ENCODE measurements around the gene TMEM81. TPM values are rescaled to one million over a fixed set of nuclear protein-coding genes. Genes with fewer than 3 reads are reported as not detected.

Gene TMEM81
- total and polyA plus RNA-seq, 2 of the 8 experiments (the other 6 are each of a cell fraction or from before 2014, with no cell fraction given), result 2.1 to 5.9 TPM

DNA sequence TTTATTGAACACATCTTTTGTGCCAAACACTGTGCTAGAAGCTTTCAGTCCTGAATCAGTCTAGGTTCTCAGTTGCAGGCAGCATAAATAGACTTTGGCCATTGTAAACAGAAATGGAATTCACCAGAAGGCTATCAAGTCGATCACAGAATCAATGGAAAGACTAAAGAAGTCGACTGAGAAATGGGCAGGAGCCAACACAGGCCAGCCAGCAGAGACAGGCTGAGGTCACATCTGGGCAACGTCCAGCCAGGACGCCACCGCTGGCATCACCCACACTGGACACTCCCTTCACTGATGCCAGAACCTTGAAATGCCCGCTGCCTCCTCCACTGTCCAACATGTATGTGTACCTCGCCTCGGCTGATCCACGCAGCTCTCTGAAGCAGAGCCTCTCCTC lies 46.7 kb downstream of the TMEM81 start (continued):
- TF ChIP-seq BACH1 (IDR thresholded peaks at IDR 0.05; ENCODE audit: low read length), result no peak
- TF ChIP-seq NANOG (IDR thresholded peaks at IDR 0.05; ENCODE audit: insufficient read depth, low read depth, low read length, poor library complexity, severe bottlenecking), result no peak

Other genes with a start within 250 kb of the TMEM81 start
- 10.4 and 15.2 TPM in 2 replicates for gene NFASC, start 213.6 kb downstream of the TMEM81 start, total RNA-seq (2021; fragmentation: NEBNext Ultra II Directional; extraction: Animal tissue kit (Norgen Biotek cat#: 25700))
- gene NFASC, start 213.6 kb downstream of the TMEM81 start, polyA plus RNA-seq (2011; rRNA removed), result 5.0 and 6.9 TPM in 2 replicates
- gene CNTN2, start 41.2 kb downstream of the TMEM81 start, total RNA-seq (2021; fragmentation: NEBNext Ultra II Directional; extraction: Animal tissue kit (Norgen Biotek cat#: 25700)), result 3.9 TPM in 2 replicates
- gene CNTN2, start 41.2 kb downstream of the TMEM81 start, polyA plus RNA-seq (2011; rRNA removed), result 1.2 and 2.3 TPM in 2 replicates
- gene RBBP5, start 37.5 kb upstream of the TMEM81 start, total RNA-seq (2021; fragmentation: NEBNext Ultra II Directional; extraction: Animal tissue kit (Norgen Biotek cat#: 25700)), result 20.4 and 21.5 TPM in 2 replicates
- gene RBBP5, start 37.5 kb upstream of the TMEM81 start, polyA plus RNA-seq (2011; rRNA removed), result 6.7 and 7.6 TPM in 2 replicates
- gene DSTYK, start 127.2 kb upstream of the TMEM81 start, total RNA-seq (2021; fragmentation: NEBNext Ultra II Directional; extraction: Animal tissue kit (Norgen Biotek cat#: 25700)), result 7.9 and 8.5 TPM in 2 replicates
- gene DSTYK, start 127.2 kb upstream of the TMEM81 start, polyA plus RNA-seq (2011; rRNA removed), result 2.4 and 2.7 TPM in 2 replicates
- 6.7 and 7.2 TPM in 2 replicates for gene TMCC2, start 143.5 kb upstream of the TMEM81 start, total RNA-seq (2021; fragmentation: NEBNext Ultra II Directional; extraction: Animal tissue kit (Norgen Biotek cat#: 25700))
- gene TMCC2, start 143.5 kb upstream of the TMEM81 start, polyA plus RNA-seq (2011; rRNA removed), result 6.8 and 9.7 TPM in 2 replicates
- 12.7 and 12.9 TPM in 2 replicates for gene NUAK2, start 237.3 kb upstream of the TMEM81 start, total RNA-seq (2021; fragmentation: NEBNext Ultra II Directional; extraction: Animal tissue kit (Norgen Biotek cat#: 25700))
- 9.4 and 14.5 TPM in 2 replicates for gene NUAK2, start 237.3 kb upstream of the TMEM81 start, polyA plus RNA-seq (2011; rRNA removed)